BJ (cell line): ENCODE measurements around the gene C14orf39. TPM values are rescaled to one million over a fixed set of nuclear protein-coding genes. Genes with fewer than 3 reads are reported as not detected.
"Not testable (repeated sequence)": the region's sequence is repeated elsewhere in the genome, so short reads cannot be mapped to it uniquely, and the experiment has no call there.

ENCODE experiments used
- CTCF ChIA-PET: fragments of 350-600 bp; formaldehyde crosslinking; extraction: SDS; loops from one replicate; lab custom pipeline; 2021; ENCODE audit warnings: antibody characterized with exemption, inconsistent platforms; lab: Yijun Ruan, JAX
- POLR2A ChIA-PET: fragments of 300-600 bp; sonication (Branson Sonifier 250); formaldehyde crosslinking; extraction: SDS; loops from one replicate; lab custom pipeline; 2021; ENCODE audit warnings: antibody characterized with exemption; lab: Charles Lee
- DNase-seq: peaks from one replicate; pipeline ENCODE4 v3.0.0-alpha.2; 2011; ENCODE audit warnings: low read depth
- H3K27me3 ChIP-seq: 2 replicates; pipeline ENCODE4 v1.6.0; 2011; ENCODE audit warnings: low read length; ENCODE audit not compliant: control insufficient read depth, insufficient read depth
- H3K36me3 ChIP-seq: 2 replicates; pipeline ENCODE4 v1.5.1; 2011; ENCODE audit warnings: low read length; ENCODE audit not compliant: control insufficient read depth, insufficient read depth
- H3K4me3 ChIP-seq: 2 replicates; pipeline ENCODE4 v1.5.1; 2011; ENCODE audit warnings: low read depth, mild to moderate bottlenecking, control low read depth, low read length
- CTCF ChIP-seq: IDR thresholded peaks from 2 replicates; pipeline ENCODE4 v1.5.1; 2011; ENCODE audit warnings: low read depth, mild to moderate bottlenecking, control low read depth, inconsistent platforms, low read length, moderate library complexity; ENCODE audit not compliant: insufficient read depth
- polyA plus RNA-seq: library from polyadenylated mRNA; depleted of rRNA; stranded (reverse); fragments of >200 nt; gene quantifications from 2 replicates; pipeline ENCODE4 v1.2.3, GENCODE V29; 2011

The C14orf39 gene
- polyA plus RNA-seq, 1 experiment = not detected

GRCh38 chr14:60490270-60490669 lies 4.4 kb upstream of the C14orf39 start:
- TF ChIP-seq CTCF = no peak
- no peaks in the 10 kb centered on the region for H3K36me3 ChIP-seq
- POLR2A ChIA-PET = no interaction called here
- CTCF ChIA-PET = no interaction called here
- no peak for DNase-seq
- H3K4me3 ChIP-seq = no peak overlapping the region
- peaks cover 7% of the 10 kb centered on the region for H3K27me3 ChIP-seq

GRCh38 chr14:60488175-60488574 lies 2.3 kb upstream of the C14orf39 start:
- CTCF ChIA-PET = no interaction called here
- POLR2A ChIA-PET = no interaction called here
- Histone ChIP-seq H3K27me3 (peaks cover 9% of the 10 kb centered on the region), H3K4me3 (no peak overlapping the region), H3K36me3 (no peaks in the 10 kb centered on the region)
- no peak; the same call in 1 of the 2 replicates for TF ChIP-seq CTCF
- DNase-seq = no peak

- no peak for TF ChIP-seq CTCF
- Histone ChIP-seq H3K4me3 (no peak overlapping the region), H3K27me3 (peaks cover 9% of the 10 kb centered on the region), H3K36me3 (no peaks in the 10 kb centered on the region)
- ChIA-PET POLR2A (no interaction called here), CTCF (no interaction called here)
- no peak for DNase-seq
Observed at GRCh38 chr14:60487211-60487610, 1.3 kb upstream of the C14orf39 start.

GRCh38 chr14:60485057-60485597 lies 736 bp downstream of the C14orf39 start:
- Histone ChIP-seq H3K4me3 (peak overlapping the region; percentile 33), H3K36me3 (no peaks in the 10 kb centered on the region), H3K27me3 (peaks cover 9% of the 10 kb centered on the region)
- no peak for DNase-seq
- POLR2A ChIA-PET = no interaction called here
- no peak for TF ChIP-seq CTCF
- CTCF ChIA-PET = no interaction called here

- no peak for DNase-seq
- Histone ChIP-seq H3K27me3 (peaks cover 9% of the 10 kb centered on the region), H3K36me3 (no peaks in the 10 kb centered on the region), H3K4me3 (no peak overlapping the region)
- TF ChIP-seq CTCF = no peak
- ChIA-PET POLR2A (no interaction called here), CTCF (interaction anchor here (1.1 kb wide), 1 partner anchor 29 kb away, joined by 3 read pairs; no protein-coding TSS in a partner anchor)
Observed at GRCh38 chr14:60482743-60483142, 3.1 kb downstream of the C14orf39 start.

- DNase-seq, POLR2A ChIA-PET, H3K4me3 ChIP-seq, H3K27me3 ChIP-seq, CTCF ChIA-PET, H3K36me3 ChIP-seq: not testable (repeated sequence)
Observed at GRCh38 chr14:60480248-60480647, 5.6 kb downstream of the C14orf39 start.
